Left ventricle myocardium inferior (tissue), 1 donor: Measurements from ENCODE around the gene BEND7. TPM values are rescaled to one million over a fixed set of nuclear protein-coding genes. Genes with fewer than 3 reads are reported as not detected.
A peak's percentile ranks its signal among the peaks of the same experiment; 100 is the strongest.

Experiments
- DNase-seq: peaks from one replicate; pipeline ENCODE4 v3.0.0-alpha.2; 2020
- H3K27ac ChIP-seq: fragments of 200-600 bp; replicated peaks from 2 replicates; pipeline ENCODE4 v1.8.0; 2021
- H3K27me3 ChIP-seq: fragments of 200-600 bp; 2 replicates; pipeline ENCODE4 v1.8.0; 2021; ENCODE audit warnings: low read depth
- H3K36me3 ChIP-seq: fragments of 200-600 bp; 2 replicates; pipeline ENCODE4 v1.8.0; 2021
- H3K4me1 ChIP-seq: fragments of 200-600 bp; 2 replicates; pipeline ENCODE4 v1.8.0; 2021
- H3K4me3 ChIP-seq: fragments of 200-600 bp; 2 replicates; pipeline ENCODE4 v1.8.0; 2021; ENCODE audit warnings: mild to moderate bottlenecking, moderate library complexity
- H3K9me3 ChIP-seq: fragments of 200-600 bp; replicated peaks from 2 replicates; pipeline ENCODE4 v1.8.0; 2021
- CTCF ChIP-seq: fragments of 200-600 bp; IDR thresholded peaks from 2 replicates; pipeline ENCODE4 v1.8.0; 2021; ENCODE audit warnings: antibody characterized with exemption, mild to moderate bottlenecking, borderline replicate concordance
- intact Hi-C: fragments of 100-400 bp; cut with micrococcal nuclease; formaldehyde crosslinking; loops from one replicate; pipeline ENCODE4 v1.11.0; 2022
- total RNA-seq: library from RNA; stranded (reverse); fragmentation: NEBNext Ultra II Directional; extraction: Animal tissue kit (Norgen Biotek cat#: 25700); gene quantifications from one replicate; pipeline ENCODE4 v1.2.1, GENCODE V29; 2021
- donor health status: DM: no; HTN: yes; CAD: no; lungs with severe emphysema.

The BEND7 gene
- total RNA-seq, 1 donor from 2014 or later, result 14.7 TPM

GRCh38 chr10:13449296-13449695, 79.5 kb downstream of the BEND7 start:
- TF ChIP-seq CTCF, result no peak
- no peak for DNase-seq
- intact Hi-C loops, result no loop called here
- Histone ChIP-seq H3K4me3 (no peak overlapping the region), H3K27ac (no peak overlapping the region), H3K4me1 (no peaks in the 10 kb centered on the region), H3K27me3 (no peaks in the 10 kb centered on the region), H3K36me3 (peaks cover 39% of the 10 kb centered on the region), H3K9me3 (no peaks in the 10 kb centered on the region)

GRCh38 chr10:13448216-13448615, 80.6 kb downstream of the BEND7 start:
- no peaks in the 10 kb centered on the region for H3K27me3 ChIP-seq
- no peak overlapping the region for H3K27ac ChIP-seq
- peaks cover 39% of the 10 kb centered on the region for H3K36me3 ChIP-seq
- intact Hi-C loops, result no loop called here
- no peak for TF ChIP-seq CTCF
- H3K9me3 ChIP-seq, result no peaks in the 10 kb centered on the region
- DNase-seq, result no peak
- no peak overlapping the region for H3K4me3 ChIP-seq
- no peaks in the 10 kb centered on the region for H3K4me1 ChIP-seq

GRCh38 chr10:13445656-13446400, 83.0 kb downstream of the BEND7 start:
- H3K4me3 ChIP-seq, result no peak overlapping the region
- peaks cover 13% of the 10 kb centered on the region for H3K27me3 ChIP-seq
- peaks cover under 1% of the 10 kb centered on the region for H3K4me1 ChIP-seq
- intact Hi-C loops, result no loop called here
- no peaks in the 10 kb centered on the region for H3K9me3 ChIP-seq
- H3K27ac ChIP-seq, result no peak overlapping the region
- no peak for TF ChIP-seq CTCF
- peaks cover 31% of the 10 kb centered on the region for H3K36me3 ChIP-seq
- DNase-seq, result no peak

- H3K27me3 ChIP-seq, result peaks cover 51% of the 10 kb centered on the region
- TF ChIP-seq CTCF, result no peak
- intact Hi-C loops, result loop anchor here (5.0 kb wide), 1 partner anchor 69 kb away; no protein-coding TSS in a partner anchor
- H3K9me3 ChIP-seq, result no peaks in the 10 kb centered on the region
- no peak for DNase-seq
- H3K36me3 ChIP-seq, result peaks cover 16% of the 10 kb centered on the region
- no peak overlapping the region for H3K27ac ChIP-seq
- peaks cover 14% of the 10 kb centered on the region for H3K4me1 ChIP-seq
- no peak overlapping the region for H3K4me3 ChIP-seq
These were observed 87.3 kb downstream of the BEND7 start for GRCh38 chr10:13441476-13441875.

- DNase-seq, result peak; percentile 25
- intact Hi-C loops, result loop anchor here (5.0 kb wide), 1 partner anchor 68 kb away; no protein-coding TSS in a partner anchor
These were observed 88.4 kb downstream of the BEND7 start for GRCh38 chr10:13440185-13441061.

More at GRCh38 chr10:13440185-13441061, 88.4 kb downstream of the BEND7 start:
- Histone ChIP-seq H3K27me3 (peaks cover 62% of the 10 kb centered on the region), H3K9me3 (no peaks in the 10 kb centered on the region), H3K4me3 (peak overlapping the region; percentile 56), H3K4me1 (peaks cover 14% of the 10 kb centered on the region), H3K36me3 (peaks cover 5% of the 10 kb centered on the region), H3K27ac (no peak overlapping the region)
- TF ChIP-seq CTCF, result peak; percentile 88
